PC-3 (cell line): ENCODE data around the gene FLT3.

Experiments
- CTCF ChIP-seq: fragments of 300-600 bp; sonication (generic); conservative IDR thresholded peaks from 2 replicates; pipeline ENCODE4 v1.5.1; 2017; ENCODE audit warnings: antibody characterized with exemption, low read depth, mild to moderate bottlenecking, low read length
- EZH2 ChIP-seq: fragments of 300-600 bp; sonication (generic); IDR thresholded peaks from one replicate; pipeline ENCODE4 v1.6.1; 2017; ENCODE audit warnings: antibody characterized with exemption, mild to moderate bottlenecking, low read length; ENCODE audit not compliant: unreplicated experiment
- EZH2phosphoT487 ChIP-seq: fragments of 300-600 bp; sonication (generic); IDR thresholded peaks from 2 replicates; pipeline ENCODE4 v1.6.1; 2018; ENCODE audit warnings: mild to moderate bottlenecking, antibody characterized with exemption, low read length, borderline replicate concordance

- TF ChIP-seq CTCF (no peak), EZH2 (no peak), EZH2phosphoT487 (no peak)
Observed at GRCh38 chr13:28001837-28002473, 98.4 kb downstream of the FLT3 start.
